GM10266 (cell line): Measurements from ENCODE around the gene CCDC73.
"Not testable (repeated sequence)": the region's sequence is repeated elsewhere in the genome, so short reads cannot be mapped to it uniquely, and the experiment has no call there.

Experiments
- DNase-seq: peaks from one replicate; pipeline ENCODE4 v3.0.0; 2012; ENCODE audit errors: extremely low spot score
- TF ChIP-seq, protein P1 (sequence below): IDR thresholded peaks from 2 replicates; pipeline ENCODE4 v1.5.1; 2012; ENCODE audit warnings: mild to moderate bottlenecking, low read depth; ENCODE audit not compliant: control insufficient read depth, insufficient read depth; ENCODE audit errors: missing control alignments

The CCDC73 gene

GRCh38 chr11:32751381-32751780, 43.1 kb downstream of the CCDC73 start:
- TF ChIP-seq, protein P1, sequence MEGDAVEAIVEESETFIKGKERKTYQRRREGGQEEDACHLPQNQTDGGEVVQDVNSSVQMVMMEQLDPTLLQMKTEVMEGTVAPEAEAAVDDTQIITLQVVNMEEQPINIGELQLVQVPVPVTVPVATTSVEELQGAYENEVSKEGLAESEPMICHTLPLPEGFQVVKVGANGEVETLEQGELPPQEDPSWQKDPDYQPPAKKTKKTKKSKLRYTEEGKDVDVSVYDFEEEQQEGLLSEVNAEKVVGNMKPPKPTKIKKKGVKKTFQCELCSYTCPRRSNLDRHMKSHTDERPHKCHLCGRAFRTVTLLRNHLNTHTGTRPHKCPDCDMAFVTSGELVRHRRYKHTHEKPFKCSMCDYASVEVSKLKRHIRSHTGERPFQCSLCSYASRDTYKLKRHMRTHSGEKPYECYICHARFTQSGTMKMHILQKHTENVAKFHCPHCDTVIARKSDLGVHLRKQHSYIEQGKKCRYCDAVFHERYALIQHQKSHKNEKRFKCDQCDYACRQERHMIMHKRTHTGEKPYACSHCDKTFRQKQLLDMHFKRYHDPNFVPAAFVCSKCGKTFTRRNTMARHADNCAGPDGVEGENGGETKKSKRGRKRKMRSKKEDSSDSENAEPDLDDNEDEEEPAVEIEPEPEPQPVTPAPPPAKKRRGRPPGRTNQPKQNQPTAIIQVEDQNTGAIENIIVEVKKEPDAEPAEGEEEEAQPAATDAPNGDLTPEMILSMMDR = no peak
- DNase-seq = no peak

GRCh38 chr11:32729976-32730375, 64.5 kb downstream of the CCDC73 start:
- TF ChIP-seq, protein P1 = no peak

DNA sequence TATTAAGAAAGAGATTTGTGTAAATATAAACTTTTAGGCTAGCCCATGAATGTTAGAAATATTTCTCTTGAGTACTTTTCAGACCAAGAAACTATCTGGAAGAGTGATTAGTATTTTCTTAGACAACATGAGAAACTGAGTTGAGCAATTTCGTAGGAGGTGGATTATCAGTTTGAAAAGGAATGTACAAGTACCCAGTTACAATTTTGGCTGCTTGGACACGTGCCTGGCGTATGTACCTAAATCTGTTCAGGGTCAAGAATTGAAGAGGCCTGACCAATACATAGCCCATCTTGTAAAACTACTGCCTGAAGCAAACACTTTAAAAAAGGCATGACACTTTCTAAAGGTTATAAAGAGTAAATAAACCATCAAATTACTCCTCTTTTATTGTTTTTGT, 71.1 kb downstream of the CCDC73 start:
- TF ChIP-seq, protein P1 = no peak
- DNase-seq = no peak

More at GRCh38 chr11:32729976-32730375, 64.5 kb downstream of the CCDC73 start:
- DNase-seq = no peak

- TF ChIP-seq, protein P1 = no peak
- DNase-seq = no peak
Measured at GRCh38 chr11:32722255-32722654, 72.2 kb downstream of the CCDC73 start.

- TF ChIP-seq, protein P1 = peak; percentile 37
- DNase-seq = no peak
Measured at GRCh38 chr11:32713496-32713895, 81.0 kb downstream of the CCDC73 start.

- DNase-seq = not testable (repeated sequence)
Measured at GRCh38 chr11:32708978-32709377, 85.5 kb downstream of the CCDC73 start.

GRCh38 chr11:32706985-32707741, 87.3 kb downstream of the CCDC73 start:
- peak; percentile 61 for DNase-seq
- TF ChIP-seq, protein P1 = no peak
